PFSK-1 (cell line): ENCODE results near the gene TGOLN2.

ENCODE experiments used
- FOXP2 ChIP-seq: optimal IDR thresholded peaks from 2 replicates; pipeline ENCODE3; 2011; ENCODE audit warnings: borderline replicate concordance, control low read depth, inconsistent platforms; ENCODE audit not compliant: insufficient read depth; ENCODE audit errors: extremely low read length, extremely low read depth
- POLR2AphosphoS5 ChIP-seq: IDR thresholded peaks from 2 replicates; pipeline ENCODE4 v1.6.1; 2012; ENCODE audit warnings: low read depth, mild to moderate bottlenecking, control low read depth, low read length, moderate library complexity
- REST ChIP-seq, 2 experiments: IDR thresholded peaks; 2 replicates each; pipeline versions ENCODE4 v1.6.1 to v1.8.0; 2011 to 2012; ENCODE audit warnings: low read depth in 2 of 2, low read length in 2 of 2, control low read depth in 1 of 2, inconsistent platforms in 1 of 2, mild to moderate bottlenecking in 1 of 2, moderate library complexity in 1 of 2; ENCODE audit not compliant: insufficient read depth in 1 of 2
- SIN3A ChIP-seq: IDR thresholded peaks from 2 replicates; pipeline ENCODE4 v1.6.1; 2012; ENCODE audit warnings: mild to moderate bottlenecking, low read length, moderate library complexity, borderline replicate concordance; ENCODE audit not compliant: insufficient read depth
- TAF1 ChIP-seq: IDR thresholded peaks from 2 replicates; pipeline ENCODE4 v1.6.1; 2012; ENCODE audit warnings: low read length, control low read depth, borderline replicate concordance; ENCODE audit not compliant: insufficient read depth

Gene TGOLN2

GRCh38 chr2:85286918-85287317 lies 40.9 kb downstream of the TGOLN2 start:
- TF ChIP-seq FOXP2 (no peak), SIN3A (no peak), REST (IDR thresholded peaks at IDR 0.05; ENCODE audit: insufficient read depth in 1 of 2, low read depth in 2 of 2, low read length in 2 of 2) (no peak), POLR2AphosphoS5 (no peak), TAF1 (no peak)

GRCh38 chr2:85283641-85284040 lies 44.1 kb downstream of the TGOLN2 start:
- TF ChIP-seq POLR2AphosphoS5: no peak
- no peak for TF ChIP-seq SIN3A
- no peak for TF ChIP-seq FOXP2
- no peak for TF ChIP-seq TAF1
- TF ChIP-seq REST (IDR thresholded peaks at IDR 0.05; ENCODE audit: insufficient read depth in 1 of 2, low read depth in 2 of 2, low read length in 2 of 2): no peak

DNA sequence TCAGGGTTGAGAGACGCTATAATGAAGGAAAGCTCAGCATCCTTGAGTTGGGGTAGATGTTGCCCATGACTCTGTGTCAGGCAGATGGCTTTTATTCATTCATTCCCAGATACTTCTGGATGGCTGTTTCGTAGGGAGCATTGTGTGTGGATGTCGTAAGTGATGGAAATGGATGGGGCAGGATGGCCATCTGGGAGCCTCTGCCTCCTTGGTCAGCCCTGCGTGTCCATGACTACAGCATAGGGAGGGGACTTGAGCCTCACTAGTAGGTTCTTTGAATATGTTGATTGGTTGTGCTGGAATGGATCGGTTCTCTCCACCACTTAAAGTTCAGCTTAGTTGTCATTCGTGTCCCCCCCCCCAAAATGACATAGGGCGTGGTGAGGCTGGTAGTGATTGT lies 44.9 kb downstream of the TGOLN2 start:
- no peak for TF ChIP-seq REST (IDR thresholded peaks at IDR 0.05; ENCODE audit: insufficient read depth in 1 of 2, low read depth in 2 of 2, low read length in 2 of 2)

DNA sequence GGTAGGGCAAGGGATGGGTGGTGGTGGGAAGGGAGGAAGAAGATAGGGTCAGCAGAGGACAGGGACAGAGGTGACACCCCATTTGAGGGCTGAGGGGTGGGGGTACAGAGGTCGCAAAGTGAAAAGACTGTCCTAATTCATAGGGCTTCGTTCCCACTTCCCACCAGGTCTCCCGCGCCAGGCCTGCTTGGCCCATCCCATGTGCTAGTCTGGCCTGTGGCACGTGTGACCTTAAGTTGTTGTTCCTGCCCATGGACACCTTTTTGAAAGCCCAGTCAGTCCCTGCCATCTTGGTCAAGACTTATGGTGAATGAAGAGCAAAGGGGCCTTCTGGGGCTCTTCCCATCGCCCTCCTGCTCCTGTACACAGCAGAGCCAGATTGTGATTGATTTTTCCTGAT lies 46.2 kb downstream of the TGOLN2 start:
- no peak for TF ChIP-seq REST (IDR thresholded peaks at IDR 0.05; ENCODE audit: insufficient read depth in 1 of 2, low read depth in 2 of 2, low read length in 2 of 2)
- TF ChIP-seq POLR2AphosphoS5: no peak
- TF ChIP-seq FOXP2: no peak
- TF ChIP-seq SIN3A: no peak
- TF ChIP-seq TAF1: no peak

DNA sequence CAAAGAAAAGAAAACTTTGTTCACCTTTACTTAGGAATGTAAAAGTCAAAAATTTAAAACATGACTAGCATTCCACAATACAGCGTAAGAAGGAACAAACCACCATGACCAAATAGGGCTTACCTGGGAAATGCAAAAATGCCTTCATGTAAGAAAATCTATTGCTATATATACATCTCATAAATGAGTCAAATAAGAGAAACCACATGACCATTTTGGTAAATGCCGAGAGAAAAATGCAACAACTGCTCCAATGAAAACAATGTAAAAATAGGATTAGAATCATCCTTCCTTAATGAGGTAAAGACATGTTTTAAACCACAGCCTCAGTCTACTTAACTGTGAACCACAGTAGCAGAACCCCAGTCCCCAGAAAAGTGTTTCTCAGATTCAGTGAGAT lies 49.4 kb downstream of the TGOLN2 start:
- TF ChIP-seq FOXP2 (no peak), POLR2AphosphoS5 (no peak), SIN3A (no peak), TAF1 (no peak), REST (IDR thresholded peaks at IDR 0.05; ENCODE audit: insufficient read depth in 1 of 2, low read depth in 2 of 2, low read length in 2 of 2) (no peak)
